Naive thymus-derived CD4-positive, alpha-beta T cell (primary cell): ENCODE results near the gene SFXN3. TPM values are rescaled to one million over a fixed set of nuclear protein-coding genes. Genes with fewer than 3 reads are reported as not detected.

Experiments used
- ATAC-seq: fragments of 150-1000 bp; cut with Tn5 transposase; 2 replicates; pipeline ENCODE4 v1.10.0; 2021; ENCODE audit warnings: mild to moderate bottlenecking, moderate library complexity
- CTCF ChIA-PET: fragments of 350-600 bp; sonication (Branson Sonifier 250); formaldehyde crosslinking; loops from one replicate; lab custom pipeline; 2021; ENCODE audit warnings: antibody characterized with exemption; lab: Charles Lee
- POLR2A ChIA-PET: fragments of 350-600 bp; sonication (Branson Sonifier 250); formaldehyde crosslinking; loops from one replicate; lab custom pipeline; 2021; ENCODE audit warnings: antibody characterized with exemption, inconsistent platforms; lab: Charles Lee
- DNase-seq, 9 donors: peaks; one replicate each; pipeline versions ENCODE4 v3.0.0 to v3.0.0-alpha.2; 2020 to 2022; ENCODE audit warnings: mixed read lengths in 1 of 9
- H3K27ac ChIP-seq: one replicate; pipeline ENCODE4 v1.7.0; 2013; ENCODE audit warnings: mild to moderate bottlenecking, low read depth, low read length, moderate library complexity
- H3K27me3 ChIP-seq, 2 donors: one replicate each; pipeline ENCODE4 v1.7.0; 2013; ENCODE audit warnings: low read length in 2 of 2, mild to moderate bottlenecking in 2 of 2, moderate library complexity in 2 of 2; ENCODE audit not compliant: control insufficient read depth in 2 of 2, insufficient read depth in 2 of 2
- H3K36me3 ChIP-seq, 3 experiments: 1 replicate in 2 of 3; 2 replicates in 1 of 3; pipeline ENCODE4 v1.7.0; 2013; ENCODE audit warnings: low read length in 3 of 3, mild to moderate bottlenecking in 3 of 3, moderate library complexity in 1 of 3; ENCODE audit not compliant: insufficient read depth in 3 of 3, control insufficient read depth in 2 of 3
- H3K4me1 ChIP-seq, 2 donors: one replicate each; pipeline ENCODE4 v1.7.0; 2013; ENCODE audit warnings: low read length in 2 of 2, mild to moderate bottlenecking in 2 of 2, moderate library complexity in 1 of 2; ENCODE audit not compliant: control insufficient read depth in 2 of 2, insufficient read depth in 2 of 2
- H3K4me3 ChIP-seq: 2 replicates; pipeline ENCODE4 v1.7.0; 2013; ENCODE audit warnings: mild to moderate bottlenecking, low read length
- H3K9me3 ChIP-seq, 3 experiments: 1 replicate in 2 of 3; 2 replicates in 1 of 3; pipeline ENCODE4 v1.7.0; 2013; ENCODE audit warnings: low read length in 3 of 3; ENCODE audit not compliant: control insufficient read depth in 2 of 3
- H3K27ac Mint-ChIP-seq, 9 donors: one replicate each; pipeline ENCODE4 v1.8.0; 2020 to 2022; ENCODE audit warnings: mixed read lengths in 9 of 9, mild to moderate bottlenecking in 8 of 9, moderate library complexity in 5 of 9, inconsistent platforms in 2 of 9
- H3K27me3 Mint-ChIP-seq, 5 donors: one replicate each; pipeline ENCODE4 v1.8.0; 2021 to 2022; ENCODE audit warnings: mixed read lengths in 5 of 5, mild to moderate bottlenecking in 1 of 5
- H3K36me3 Mint-ChIP-seq, 5 donors: one replicate each; pipeline ENCODE4 v1.8.0; 2020 to 2022; ENCODE audit warnings: mixed read lengths in 5 of 5, mild to moderate bottlenecking in 3 of 5, inconsistent platforms in 1 of 5
- H3K4me1 Mint-ChIP-seq, 7 donors: one replicate each; pipeline ENCODE4 v1.8.0; 2020 to 2022; ENCODE audit warnings: mixed read lengths in 7 of 7, mild to moderate bottlenecking in 3 of 7, inconsistent platforms in 1 of 7
- H3K4me3 Mint-ChIP-seq, 10 donors: one replicate each; pipeline ENCODE4 v1.8.0; 2020 to 2022; ENCODE audit warnings: mild to moderate bottlenecking in 10 of 10, mixed read lengths in 10 of 10, moderate library complexity in 6 of 10, inconsistent platforms in 2 of 10
- H3K9me3 Mint-ChIP-seq, 11 donors: one replicate each; pipeline ENCODE4 v1.8.0; 2020 to 2022; ENCODE audit warnings: mixed read lengths in 11 of 11, mild to moderate bottlenecking in 4 of 11, inconsistent platforms in 1 of 11, moderate library complexity in 1 of 11
- intact Hi-C, 2 donors: fragments of 100-400 bp; cut with micrococcal nuclease; formaldehyde crosslinking; loops; one replicate each; pipeline ENCODE4 v1.15.1; 2023
- polyA plus RNA-seq, 2 donors: library from polyadenylated mRNA; unstranded; fragments of 300-500 nt; fragmentation: Illumina TruSeq; gene quantifications; one replicate each; pipeline ENCODE4 v1.2.3, GENCODE V29; 2021
- total RNA-seq, 6 experiments: library from RNA in 5 of 6; stranded (reverse) in 5 of 6; gene quantifications; 1 replicate in 5 of 6; 2 replicates in 1 of 6; pipeline ENCODE4 v1.2.3 and lab custom pipeline; 2021 to 2026

SFXN3 gene
- total and polyA plus RNA-seq, 7 experiments from 2014 or later: 12.6 to 90.4 (median 38.2) TPM

- Histone ChIP-seq H3K27me3 (peaks cover 0 to 2% of the 10 kb centered on the region in 2 donors), H3K9me3 (no peaks in the 10 kb centered on the region), H3K4me3 (no peak overlapping the region), H3K4me1 (peaks cover 0 to 2% of the 10 kb centered on the region in 2 donors), H3K27ac (no peak overlapping the region), H3K36me3 (no peaks in the 10 kb centered on the region)
- Mint-ChIP-seq H3K27ac (no peak overlapping the region), H3K36me3 (no peaks in the 10 kb centered on the region), H3K27me3 (peaks cover 48 to 54% (median 53%) of the 10 kb centered on the region in 5 donors), H3K9me3 (no peaks in the 10 kb centered on the region), H3K4me3 (no peak overlapping the region), H3K4me1 (peaks cover 3 to 22% (median 14%) of the 10 kb centered on the region in 7 donors)
- ChIA-PET CTCF (interaction anchor here (1.0 to 2.4 kb wide), 3 partner anchors 14 to 42 kb away, joined by 3 to 12 read pairs (median 6); partner anchors contain the start of genes PDZD7 and SFXN3), POLR2A (interaction anchor here (0.6 to 1.3 kb wide), 2 partner anchors 13 to 342 kb away, joined by 3 read pairs; partner anchors contain the start of genes PDZD7 and SFXN3)
- no peak for DNase-seq
- intact Hi-C loops: loop anchor here in 1 of 2 donors (10.0 kb wide), 1 partner anchor 273 kb away; the partner anchor contains the start of gene PAX2
- ATAC-seq: peak; percentile 34
These were observed 12.9 kb upstream of the SFXN3 start for GRCh38 chr10:101018118-101018599.

GRCh38 chr10:101018600-101019439 is 12.2 kb upstream of the SFXN3 start:
- Histone ChIP-seq H3K36me3 (no peaks in the 10 kb centered on the region), H3K4me1 (no peaks in the 10 kb centered on the region), H3K9me3 (no peaks in the 10 kb centered on the region), H3K27me3 (peaks cover 0 to 2% of the 10 kb centered on the region in 2 donors), H3K4me3 (no peak overlapping the region), H3K27ac (no peak overlapping the region)
- intact Hi-C loops: loop anchor here (1.0 to 10.0 kb wide), 5 partner anchors 12 to 274 kb away; partner anchors contain the start of genes PDZD7 (in 2 of the 2), SFXN3 (in 2 of the 2) and PAX2 (in 1 of the 2)
- Mint-ChIP-seq H3K9me3 (no peaks in the 10 kb centered on the region), H3K27me3 (peaks cover 47 to 53% (median 52%) of the 10 kb centered on the region in 5 donors), H3K4me3 (no peak overlapping the region), H3K27ac (no peak overlapping the region), H3K4me1 (peaks cover 0 to 20% (median 10%) of the 10 kb centered on the region in 7 donors), H3K36me3 (no peaks in the 10 kb centered on the region)
- ChIA-PET CTCF (interaction anchor here (0.5 to 2.4 kb wide), 7 partner anchors 10 to 346 kb away, joined by 3 to 12 read pairs (median 4); partner anchors contain the start of genes PDZD7 and SFXN3), POLR2A (interaction anchor here (0.6 to 1.3 kb wide), 2 partner anchors 12 to 341 kb away, joined by 3 read pairs; partner anchors contain the start of genes PDZD7 and SFXN3)
- DNase-seq (peak in 8 of 9 donors; percentile 45 to 86 (median 56)), ATAC-seq (peak; percentile 80)

GRCh38 chr10:101019440-101019703 is 11.7 kb upstream of the SFXN3 start:
- no peak for ATAC-seq
- H3K36me3 ChIP-seq: no peaks in the 10 kb centered on the region
- H3K4me3 Mint-ChIP-seq: peak overlapping the region in 1 of 10 donors; percentile 50

GRCh38 chr10:101020427-101021075 is 10.5 kb upstream of the SFXN3 start:
- H3K27me3 Mint-ChIP-seq: peaks cover 36 to 46% (median 43%) of the 10 kb centered on the region in 5 donors
- Histone ChIP-seq H3K4me3 (no peak overlapping the region), H3K36me3 (no peaks in the 10 kb centered on the region), H3K27ac (no peak overlapping the region), H3K27me3 (peaks cover 0 to 2% of the 10 kb centered on the region in 2 donors), H3K4me1 (no peaks in the 10 kb centered on the region), H3K9me3 (no peaks in the 10 kb centered on the region)
- no peaks in the 10 kb centered on the region for H3K36me3 Mint-ChIP-seq
- H3K4me1 Mint-ChIP-seq: peaks cover 0 to 10% (median 4%) of the 10 kb centered on the region in 7 donors
- intact Hi-C loops: no loop called here
- ChIA-PET POLR2A (no interaction called here), CTCF (interaction anchor here (0.6 to 2.4 kb wide), 3 partner anchors 11 to 676 kb away, joined by 4 to 12 read pairs (median 4); partner anchors contain the start of genes PDZD7 and SFXN3)
- H3K4me3 Mint-ChIP-seq: no peak overlapping the region
- no peak for DNase-seq
- no peak for ATAC-seq
- H3K27ac Mint-ChIP-seq: no peak overlapping the region
- no peaks in the 10 kb centered on the region for H3K9me3 Mint-ChIP-seq

More at GRCh38 chr10:101019440-101019703, 11.7 kb upstream of the SFXN3 start:
- H3K4me1 ChIP-seq: no peaks in the 10 kb centered on the region
- H3K9me3 ChIP-seq: no peaks in the 10 kb centered on the region
- no peak overlapping the region for H3K27ac ChIP-seq
- no peaks in the 10 kb centered on the region for H3K9me3 Mint-ChIP-seq
- no peaks in the 10 kb centered on the region for H3K36me3 Mint-ChIP-seq
- POLR2A ChIA-PET: interaction anchor here (1.3 kb wide), 1 partner anchor 12 kb away, joined by 3 read pairs; the partner anchor contains the start of genes PDZD7 and SFXN3
- H3K27ac Mint-ChIP-seq: no peak overlapping the region
- CTCF ChIA-PET: interaction anchor here (1.0 to 2.4 kb wide), 6 partner anchors 10 to 45 kb away, joined by 3 to 12 read pairs (median 4); partner anchors contain the start of genes PDZD7 and SFXN3
- H3K27me3 ChIP-seq: peaks cover 0 to 2% of the 10 kb centered on the region in 2 donors
- intact Hi-C loops: loop anchor here (1.0 to 10.0 kb wide), 5 partner anchors 12 to 275 kb away; partner anchors contain the start of genes PDZD7 (in 2 of the 2), SFXN3 (in 2 of the 2) and PAX2 (in 1 of the 2)
- peaks cover 47 to 53% (median 50%) of the 10 kb centered on the region in 5 donors for H3K27me3 Mint-ChIP-seq
- H3K4me1 Mint-ChIP-seq: peaks cover 0 to 16% (median 6%) of the 10 kb centered on the region in 7 donors
- DNase-seq: no peak
- H3K4me3 ChIP-seq: no peak overlapping the region

GRCh38 chr10:101021239-101021638 is 9.8 kb upstream of the SFXN3 start:
- Mint-ChIP-seq H3K27me3 (peaks cover 32 to 43% (median 39%) of the 10 kb centered on the region in 5 donors), H3K4me1 (peaks cover 0 to 10% (median 4%) of the 10 kb centered on the region in 7 donors), H3K9me3 (no peaks in the 10 kb centered on the region), H3K36me3 (no peaks in the 10 kb centered on the region), H3K4me3 (no peak overlapping the region), H3K27ac (no peak overlapping the region)
- Histone ChIP-seq H3K27me3 (peaks cover 0 to 2% of the 10 kb centered on the region in 2 donors), H3K4me1 (no peaks in the 10 kb centered on the region), H3K4me3 (no peak overlapping the region), H3K27ac (no peak overlapping the region), H3K9me3 (no peaks in the 10 kb centered on the region), H3K36me3 (no peaks in the 10 kb centered on the region)
- DNase-seq: no peak
- POLR2A ChIA-PET: no interaction called here
- no peak for ATAC-seq
- intact Hi-C loops: no loop called here
- CTCF ChIA-PET: no interaction called here

GRCh38 chr10:101021692-101022251 is 9.3 kb upstream of the SFXN3 start:
- ATAC-seq (no peak), DNase-seq (no peak)
- no peaks in the 10 kb centered on the region for H3K9me3 Mint-ChIP-seq
- no peak overlapping the region for H3K4me3 ChIP-seq
- no peaks in the 10 kb centered on the region for H3K36me3 ChIP-seq
- intact Hi-C loops: no loop called here
- H3K9me3 ChIP-seq: no peaks in the 10 kb centered on the region
- POLR2A ChIA-PET: no interaction called here
- H3K4me3 Mint-ChIP-seq: no peak overlapping the region
- no peaks in the 10 kb centered on the region for H3K36me3 Mint-ChIP-seq
- H3K27me3 Mint-ChIP-seq: peaks cover 26 to 37% (median 35%) of the 10 kb centered on the region in 5 donors
- no peaks in the 10 kb centered on the region for H3K4me1 ChIP-seq
- H3K27ac ChIP-seq: no peak overlapping the region
- peaks cover 0 to 10% (median 4%) of the 10 kb centered on the region in 7 donors for H3K4me1 Mint-ChIP-seq
- H3K27ac Mint-ChIP-seq: no peak overlapping the region
- CTCF ChIA-PET: no interaction called here
- H3K27me3 ChIP-seq: peaks cover 0 to 2% of the 10 kb centered on the region in 2 donors
